Suprapubic skin (tissue), 4 donors: ENCODE data around the gene CAMK1D.

Source experiments
- EP300 ChIP-seq: sonication (generic); formaldehyde crosslinking; IDR thresholded peaks from one replicate; pipeline ENCODE4 v1.6.1; 2017; ENCODE audit warnings: antibody characterized with exemption
- POLR2A ChIP-seq, 2 donors: fragments of 450-650 bp; IDR thresholded peaks; one replicate each; pipeline ENCODE4 v1.6.1; 2017; ENCODE audit warnings: antibody characterized with exemption in 2 of 2, mild to moderate bottlenecking in 2 of 2, moderate library complexity in 2 of 2
- POLR2AphosphoS5 ChIP-seq, 3 donors: sonication (generic); formaldehyde crosslinking; IDR thresholded peaks; one replicate each; pipeline ENCODE4 v1.6.1; 2017; ENCODE audit warnings: antibody characterized with exemption in 3 of 3
- TF ChIP-seq, protein P1 (sequence below), 2 donors: fragments of 200-600 bp in 1 of 2; fragments of 450-650 bp in 1 of 2; sonication (generic) in 1 of 2; IDR thresholded peaks; one replicate each; pipeline ENCODE4 v1.5.1; 2016 to 2019; ENCODE audit warnings: antibody characterized with exemption in 2 of 2, mild to moderate bottlenecking in 1 of 2, moderate library complexity in 1 of 2

DNA sequence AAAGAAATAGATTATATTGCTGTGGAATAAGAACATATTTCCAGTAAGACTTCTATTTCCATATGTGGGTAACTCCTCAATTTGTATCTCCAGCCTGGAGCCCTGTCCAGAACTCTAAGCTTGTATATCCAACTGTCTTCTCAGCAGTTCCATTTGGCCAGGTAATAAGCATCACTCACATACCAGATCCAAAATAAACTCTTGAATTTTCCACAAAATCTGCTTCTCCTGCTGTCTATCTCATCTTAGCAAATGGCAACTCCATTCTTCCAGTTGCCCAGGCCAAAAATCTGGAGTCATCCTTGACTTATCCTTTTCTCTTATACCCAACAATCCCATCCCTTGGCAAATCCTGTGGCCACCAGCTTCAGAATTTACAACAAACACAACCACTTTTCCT, 325.8 kb downstream of the CAMK1D start:
- TF ChIP-seq, protein P1, sequence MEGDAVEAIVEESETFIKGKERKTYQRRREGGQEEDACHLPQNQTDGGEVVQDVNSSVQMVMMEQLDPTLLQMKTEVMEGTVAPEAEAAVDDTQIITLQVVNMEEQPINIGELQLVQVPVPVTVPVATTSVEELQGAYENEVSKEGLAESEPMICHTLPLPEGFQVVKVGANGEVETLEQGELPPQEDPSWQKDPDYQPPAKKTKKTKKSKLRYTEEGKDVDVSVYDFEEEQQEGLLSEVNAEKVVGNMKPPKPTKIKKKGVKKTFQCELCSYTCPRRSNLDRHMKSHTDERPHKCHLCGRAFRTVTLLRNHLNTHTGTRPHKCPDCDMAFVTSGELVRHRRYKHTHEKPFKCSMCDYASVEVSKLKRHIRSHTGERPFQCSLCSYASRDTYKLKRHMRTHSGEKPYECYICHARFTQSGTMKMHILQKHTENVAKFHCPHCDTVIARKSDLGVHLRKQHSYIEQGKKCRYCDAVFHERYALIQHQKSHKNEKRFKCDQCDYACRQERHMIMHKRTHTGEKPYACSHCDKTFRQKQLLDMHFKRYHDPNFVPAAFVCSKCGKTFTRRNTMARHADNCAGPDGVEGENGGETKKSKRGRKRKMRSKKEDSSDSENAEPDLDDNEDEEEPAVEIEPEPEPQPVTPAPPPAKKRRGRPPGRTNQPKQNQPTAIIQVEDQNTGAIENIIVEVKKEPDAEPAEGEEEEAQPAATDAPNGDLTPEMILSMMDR (IDR thresholded peaks at IDR 0.05), result no peak
- TF ChIP-seq POLR2A (IDR thresholded peaks at IDR 0.05), result no peak
- no peak for TF ChIP-seq POLR2AphosphoS5 (IDR thresholded peaks at IDR 0.05)
- TF ChIP-seq EP300, result no peak
